Measurements from ENCODE around the gene AATF.

Gene AATF

DNA sequence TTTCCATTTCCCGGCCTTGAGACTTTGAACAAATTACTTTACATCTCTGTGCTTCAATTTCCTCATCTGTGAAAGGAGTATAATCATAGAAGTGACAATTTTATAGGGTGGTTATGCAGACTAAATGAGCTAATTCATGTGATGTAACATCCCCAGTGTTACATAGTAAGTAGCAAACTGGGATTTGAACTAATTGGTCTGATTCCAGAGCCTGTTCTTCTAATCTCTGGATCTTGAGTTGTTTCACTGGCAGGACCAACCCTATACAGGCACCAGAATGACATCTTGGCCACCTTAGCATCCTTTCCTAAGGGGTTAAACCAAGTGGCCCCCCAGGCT is 77.7 kb downstream of the AATF start:
- ChIA-PET CTCF (no interaction called here), POLR2A (no interaction called here)
- Histone ChIP-seq H3K36me3 (ENCODE audit: control insufficient read depth in 4 of 4, insufficient read depth in 4 of 4, low read length in 3 of 4) (peaks cover 6 to 20% (median 11%) of the 10 kb centered on the region in 4 experiments), H3K27ac (ENCODE audit: insufficient read depth in 1 of 2, low read depth in 1 of 2, low read length in 2 of 2, poor library complexity in 1 of 2, severe bottlenecking in 2 of 2) (no peak overlapping the region), H3K27me3 (replicated peaks in 2 of 5; ENCODE audit: control insufficient read depth in 4 of 5, insufficient read depth in 5 of 5, low read length in 4 of 5) (no peaks in the 10 kb centered on the region), H3K4me1 (ENCODE audit: control extremely low read depth in 1 of 4, control insufficient read depth in 4 of 4, insufficient read depth in 4 of 4, low read length in 3 of 4) (peaks cover 0 to 1% (median 0%) of the 10 kb centered on the region in 4 experiments), H3K9me3 (ENCODE audit: control extremely low read depth in 1 of 5, control insufficient read depth in 4 of 5, insufficient read depth in 2 of 5, low read depth in 1 of 5, low read length in 4 of 5) (peaks cover 0 to under 1% (median 0%) of the 10 kb centered on the region in 5 experiments), H3K4me3 (ENCODE audit: control insufficient read depth in 1 of 7, extremely low read depth in 1 of 7, insufficient read depth in 4 of 7, low read depth in 2 of 7, low read length in 6 of 7) (no peak overlapping the region)
- WGBS (ENCODE audit: insufficient coverage) = 100% methylated on average over 1 of the region's 1 CpG
- no peak for DNase-seq

GRCh38 chr17:37028040-37028439 is 79.3 kb downstream of the AATF start:
- WGBS (ENCODE audit: insufficient coverage) = 68% methylated on average over 2 of the region's 4 CpGs
- Histone ChIP-seq H3K36me3 (ENCODE audit: control insufficient read depth in 4 of 4, insufficient read depth in 4 of 4, low read length in 3 of 4) (peaks cover 3 to 28% (median 16%) of the 10 kb centered on the region in 4 experiments), H3K9me3 (ENCODE audit: control extremely low read depth in 1 of 5, control insufficient read depth in 4 of 5, insufficient read depth in 2 of 5, low read depth in 1 of 5, low read length in 4 of 5) (peaks cover 0 to 4% (median 0%) of the 10 kb centered on the region in 5 experiments), H3K27me3 (replicated peaks in 2 of 5; ENCODE audit: control insufficient read depth in 4 of 5, insufficient read depth in 5 of 5, low read length in 4 of 5) (no peaks in the 10 kb centered on the region), H3K4me1 (ENCODE audit: control extremely low read depth in 1 of 4, control insufficient read depth in 4 of 4, insufficient read depth in 4 of 4, low read length in 3 of 4) (peaks cover 0 to 1% (median 0%) of the 10 kb centered on the region in 4 experiments), H3K27ac (ENCODE audit: insufficient read depth in 1 of 2, low read depth in 1 of 2, low read length in 2 of 2, poor library complexity in 1 of 2, severe bottlenecking in 2 of 2) (no peak overlapping the region), H3K4me3 (ENCODE audit: control insufficient read depth in 1 of 7, extremely low read depth in 1 of 7, insufficient read depth in 4 of 7, low read depth in 2 of 7, low read length in 6 of 7) (no peak overlapping the region)
- no peak for DNase-seq
- POLR2A ChIA-PET = no interaction called here
- CTCF ChIA-PET = interaction anchor here (1.2 kb wide), 1 partner anchor 33 kb away, joined by 3 read pairs; no protein-coding TSS in a partner anchor

GRCh38 chr17:37031493-37032083 is 82.8 kb downstream of the AATF start:
- ChIA-PET CTCF (no interaction called here), POLR2A (no interaction called here)
- peaks cover 3 to 31% (median 17%) of the 10 kb centered on the region in 4 experiments for H3K36me3 ChIP-seq (ENCODE audit: control insufficient read depth in 4 of 4, insufficient read depth in 4 of 4, low read length in 3 of 4)
- WGBS (ENCODE audit: insufficient coverage) = 100% methylated on average over 4 of the region's 4 CpGs
- H3K4me3 ChIP-seq (ENCODE audit: control insufficient read depth in 1 of 7, extremely low read depth in 1 of 7, insufficient read depth in 4 of 7, low read depth in 2 of 7, low read length in 6 of 7) = no peak overlapping the region
- peaks cover 0 to 4% (median 0%) of the 10 kb centered on the region in 5 experiments for H3K9me3 ChIP-seq (ENCODE audit: control extremely low read depth in 1 of 5, control insufficient read depth in 4 of 5, insufficient read depth in 2 of 5, low read depth in 1 of 5, low read length in 4 of 5)
- no peak overlapping the region for H3K27ac ChIP-seq (ENCODE audit: insufficient read depth in 1 of 2, low read depth in 1 of 2, low read length in 2 of 2, poor library complexity in 1 of 2, severe bottlenecking in 2 of 2)
- DNase-seq = no peak
- no peaks in the 10 kb centered on the region for H3K4me1 ChIP-seq (ENCODE audit: control extremely low read depth in 1 of 4, control insufficient read depth in 4 of 4, insufficient read depth in 4 of 4, low read length in 3 of 4)
- H3K27me3 ChIP-seq (replicated peaks in 2 of 5; ENCODE audit: control insufficient read depth in 4 of 5, insufficient read depth in 5 of 5, low read length in 4 of 5) = no peaks in the 10 kb centered on the region

- 93% methylated on average over 2 of the region's 5 CpGs for WGBS (ENCODE audit: insufficient coverage)
- H3K4me3 ChIP-seq (ENCODE audit: control insufficient read depth in 1 of 7, extremely low read depth in 1 of 7, insufficient read depth in 4 of 7, low read depth in 2 of 7, low read length in 6 of 7) = no peak overlapping the region
- CTCF ChIA-PET = interaction anchor here (1.4 kb wide), 1 partner anchor 10 kb away, joined by 5 read pairs; no protein-coding TSS in a partner anchor
- H3K27ac ChIP-seq (ENCODE audit: insufficient read depth in 1 of 2, low read depth in 1 of 2, low read length in 2 of 2, poor library complexity in 1 of 2, severe bottlenecking in 2 of 2) = no peak overlapping the region
- H3K36me3 ChIP-seq (ENCODE audit: control insufficient read depth in 4 of 4, insufficient read depth in 4 of 4, low read length in 3 of 4) = peaks cover 6 to 31% (median 12%) of the 10 kb centered on the region in 4 experiments
- no peaks in the 10 kb centered on the region for H3K9me3 ChIP-seq (ENCODE audit: control extremely low read depth in 1 of 5, control insufficient read depth in 4 of 5, insufficient read depth in 2 of 5, low read depth in 1 of 5, low read length in 4 of 5)
- no peak for DNase-seq
- H3K27me3 ChIP-seq (replicated peaks in 2 of 5; ENCODE audit: control insufficient read depth in 4 of 5, insufficient read depth in 5 of 5, low read length in 4 of 5) = no peaks in the 10 kb centered on the region
- H3K4me1 ChIP-seq (ENCODE audit: control extremely low read depth in 1 of 4, control insufficient read depth in 4 of 4, insufficient read depth in 4 of 4, low read length in 3 of 4) = no peaks in the 10 kb centered on the region
- POLR2A ChIA-PET = no interaction called here
These were observed 88.9 kb downstream of the AATF start for GRCh38 chr17:37037590-37038155.

DNA sequence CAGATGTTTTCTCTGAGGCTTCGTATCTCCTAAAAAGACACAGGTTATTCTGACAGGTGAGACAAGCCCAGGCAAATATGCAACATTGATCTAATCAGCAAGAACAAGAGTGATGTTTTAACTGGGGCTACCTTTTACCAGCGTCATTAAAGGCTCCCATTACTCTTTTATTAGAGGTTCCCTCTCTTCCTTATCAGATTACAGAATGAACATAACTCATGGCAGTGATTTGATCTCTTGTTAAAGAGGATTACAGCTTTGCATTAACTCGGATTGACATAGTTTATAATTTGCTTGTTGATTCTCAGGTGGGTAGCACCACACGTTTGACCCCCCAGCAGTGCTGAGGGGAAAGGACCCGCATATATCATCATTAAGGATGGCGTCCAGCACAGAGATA is 90.5 kb downstream of the AATF start:
- no peaks in the 10 kb centered on the region for H3K4me1 ChIP-seq (ENCODE audit: control extremely low read depth in 1 of 4, control insufficient read depth in 4 of 4, insufficient read depth in 4 of 4, low read length in 3 of 4)
- ChIA-PET POLR2A (no interaction called here), CTCF (interaction anchor here (1.4 kb wide), 1 partner anchor 8 kb away, joined by 5 read pairs; no protein-coding TSS in a partner anchor)
- H3K27ac ChIP-seq (ENCODE audit: insufficient read depth in 1 of 2, low read depth in 1 of 2, low read length in 2 of 2, poor library complexity in 1 of 2, severe bottlenecking in 2 of 2) = no peak overlapping the region
- H3K4me3 ChIP-seq (ENCODE audit: control insufficient read depth in 1 of 7, extremely low read depth in 1 of 7, insufficient read depth in 4 of 7, low read depth in 2 of 7, low read length in 6 of 7) = no peak overlapping the region
- no peak for DNase-seq
- no peaks in the 10 kb centered on the region for H3K9me3 ChIP-seq (ENCODE audit: control extremely low read depth in 1 of 5, control insufficient read depth in 4 of 5, insufficient read depth in 2 of 5, low read depth in 1 of 5, low read length in 4 of 5)
- H3K36me3 ChIP-seq (ENCODE audit: control insufficient read depth in 4 of 4, insufficient read depth in 4 of 4, low read length in 3 of 4) = peaks cover 6 to 30% (median 11%) of the 10 kb centered on the region in 4 experiments
- WGBS (ENCODE audit: insufficient coverage) = 96% methylated on average over 5 of the region's 6 CpGs
- no peaks in the 10 kb centered on the region for H3K27me3 ChIP-seq (replicated peaks in 2 of 5; ENCODE audit: control insufficient read depth in 4 of 5, insufficient read depth in 5 of 5, low read length in 4 of 5)

GRCh38 chr17:37041932-37042331 is 93.2 kb downstream of the AATF start:
- ChIA-PET CTCF (no interaction called here), POLR2A (no interaction called here)
- H3K9me3 ChIP-seq (ENCODE audit: control extremely low read depth in 1 of 5, control insufficient read depth in 4 of 5, insufficient read depth in 2 of 5, low read depth in 1 of 5, low read length in 4 of 5) = no peaks in the 10 kb centered on the region
- no peaks in the 10 kb centered on the region for H3K27me3 ChIP-seq (replicated peaks in 2 of 5; ENCODE audit: control insufficient read depth in 4 of 5, insufficient read depth in 5 of 5, low read length in 4 of 5)
- H3K4me3 ChIP-seq (ENCODE audit: control insufficient read depth in 1 of 7, extremely low read depth in 1 of 7, insufficient read depth in 4 of 7, low read depth in 2 of 7, low read length in 6 of 7) = no peak overlapping the region
- DNase-seq = no peak
- H3K4me1 ChIP-seq (ENCODE audit: control extremely low read depth in 1 of 4, control insufficient read depth in 4 of 4, insufficient read depth in 4 of 4, low read length in 3 of 4) = no peaks in the 10 kb centered on the region
- peaks cover 4 to 26% (median 9%) of the 10 kb centered on the region in 4 experiments for H3K36me3 ChIP-seq (ENCODE audit: control insufficient read depth in 4 of 4, insufficient read depth in 4 of 4, low read length in 3 of 4)
- no peak overlapping the region for H3K27ac ChIP-seq (ENCODE audit: insufficient read depth in 1 of 2, low read depth in 1 of 2, low read length in 2 of 2, poor library complexity in 1 of 2, severe bottlenecking in 2 of 2)

DNA sequence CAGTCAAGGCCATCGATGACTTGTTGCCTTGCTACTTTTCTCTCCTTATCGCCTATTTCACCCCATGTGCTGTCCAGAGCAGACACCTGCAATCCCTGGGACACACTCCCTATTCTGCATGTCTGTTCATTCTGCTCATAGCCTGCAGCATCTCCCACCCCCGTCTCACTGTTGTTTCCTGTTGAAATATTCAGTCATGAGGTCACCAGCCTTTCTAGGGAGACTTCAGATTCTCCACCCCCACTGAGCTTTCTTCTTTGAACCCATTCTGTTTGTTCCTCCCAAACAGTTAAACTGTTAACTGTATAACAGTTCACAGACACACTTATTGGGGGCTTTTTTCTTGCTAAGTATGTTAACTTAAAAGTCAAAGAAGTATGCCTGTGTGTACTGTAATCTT is 94.4 kb downstream of the AATF start:
- H3K4me1 ChIP-seq (ENCODE audit: control extremely low read depth in 1 of 4, control insufficient read depth in 4 of 4, insufficient read depth in 4 of 4, low read length in 3 of 4) = peaks cover 0 to 2% (median 0%) of the 10 kb centered on the region in 4 experiments
- POLR2A ChIA-PET = no interaction called here
- H3K36me3 ChIP-seq (ENCODE audit: control insufficient read depth in 4 of 4, insufficient read depth in 4 of 4, low read length in 3 of 4) = peaks cover 0 to 16% (median 4%) of the 10 kb centered on the region in 4 experiments
- H3K27ac ChIP-seq (ENCODE audit: insufficient read depth in 1 of 2, low read depth in 1 of 2, low read length in 2 of 2, poor library complexity in 1 of 2, severe bottlenecking in 2 of 2) = no peak overlapping the region
- no peaks in the 10 kb centered on the region for H3K27me3 ChIP-seq (replicated peaks in 2 of 5; ENCODE audit: control insufficient read depth in 4 of 5, insufficient read depth in 5 of 5, low read length in 4 of 5)
- DNase-seq = no peak
- no peak overlapping the region for H3K4me3 ChIP-seq (ENCODE audit: control insufficient read depth in 1 of 7, extremely low read depth in 1 of 7, insufficient read depth in 4 of 7, low read depth in 2 of 7, low read length in 6 of 7)
- 100% methylated on average over 3 of the region's 3 CpGs for WGBS (ENCODE audit: insufficient coverage)
- no peaks in the 10 kb centered on the region for H3K9me3 ChIP-seq (ENCODE audit: control extremely low read depth in 1 of 5, control insufficient read depth in 4 of 5, insufficient read depth in 2 of 5, low read depth in 1 of 5, low read length in 4 of 5)
- CTCF ChIA-PET = interaction anchor here (1.0 to 5.5 kb wide), 2 partner anchors 18 to 24 kb away, joined by 3 to 21 read pairs; no protein-coding TSS in a partner anchor

Measured in common myeloid progenitor, CD34-positive (primary cell).